Measurements from ENCODE around the gene PGBD1. TPM values are rescaled to one million over a fixed set of nuclear protein-coding genes. Genes with fewer than 3 reads are reported as not detected.
"Not testable (repeated sequence)": the region's sequence is repeated elsewhere in the genome, so short reads cannot be mapped to it uniquely, and the experiment has no call there.

Gene PGBD1
- total RNA-seq, 1 donor from 2014 or later, result 11.4 TPM

- peaks cover 41% of the 10 kb centered on the region for H3K36me3 Mint-ChIP-seq (ENCODE audit: insufficient read depth)
Measured at GRCh38 chr6:28291573-28291972, 10.2 kb downstream of the PGBD1 start.

DNA sequence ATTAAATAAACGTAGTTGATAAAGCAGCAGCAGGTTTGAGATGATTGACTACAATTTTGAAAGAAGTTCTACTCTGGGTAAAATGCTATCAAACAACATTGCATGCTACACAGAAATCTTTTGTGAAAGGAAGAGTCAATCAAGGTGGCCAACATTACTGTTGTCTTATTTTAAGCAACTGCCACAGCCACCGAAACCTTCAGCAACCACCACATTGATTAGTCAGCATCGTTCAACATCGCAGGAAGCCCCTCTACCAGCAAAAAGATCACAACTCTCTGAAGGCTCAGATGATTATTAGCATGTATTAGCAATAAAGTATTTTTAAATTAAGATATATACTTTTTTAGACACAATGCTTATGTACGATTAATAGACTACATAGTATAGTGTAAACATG is 14.0 kb downstream of the PGBD1 start:
- Mint-ChIP-seq H3K36me3 (ENCODE audit: insufficient read depth) (peaks cover 22% of the 10 kb centered on the region), H3K4me3 (ENCODE audit: low read depth) (no peak overlapping the region), H3K27ac (no peak overlapping the region), H3K9me3 (ENCODE audit: low read depth) (peaks cover 12% of the 10 kb centered on the region), H3K27me3 (no peaks in the 10 kb centered on the region), H3K4me1 (ENCODE audit: low read depth) (no peaks in the 10 kb centered on the region)
- TF ChIP-seq, protein P1, sequence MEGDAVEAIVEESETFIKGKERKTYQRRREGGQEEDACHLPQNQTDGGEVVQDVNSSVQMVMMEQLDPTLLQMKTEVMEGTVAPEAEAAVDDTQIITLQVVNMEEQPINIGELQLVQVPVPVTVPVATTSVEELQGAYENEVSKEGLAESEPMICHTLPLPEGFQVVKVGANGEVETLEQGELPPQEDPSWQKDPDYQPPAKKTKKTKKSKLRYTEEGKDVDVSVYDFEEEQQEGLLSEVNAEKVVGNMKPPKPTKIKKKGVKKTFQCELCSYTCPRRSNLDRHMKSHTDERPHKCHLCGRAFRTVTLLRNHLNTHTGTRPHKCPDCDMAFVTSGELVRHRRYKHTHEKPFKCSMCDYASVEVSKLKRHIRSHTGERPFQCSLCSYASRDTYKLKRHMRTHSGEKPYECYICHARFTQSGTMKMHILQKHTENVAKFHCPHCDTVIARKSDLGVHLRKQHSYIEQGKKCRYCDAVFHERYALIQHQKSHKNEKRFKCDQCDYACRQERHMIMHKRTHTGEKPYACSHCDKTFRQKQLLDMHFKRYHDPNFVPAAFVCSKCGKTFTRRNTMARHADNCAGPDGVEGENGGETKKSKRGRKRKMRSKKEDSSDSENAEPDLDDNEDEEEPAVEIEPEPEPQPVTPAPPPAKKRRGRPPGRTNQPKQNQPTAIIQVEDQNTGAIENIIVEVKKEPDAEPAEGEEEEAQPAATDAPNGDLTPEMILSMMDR (IDR thresholded peaks at IDR 0.05; ENCODE audit: unreplicated experiment), result no peak
- no peak for DNase-seq (ENCODE audit: low spot score, unreplicated experiment)

More at GRCh38 chr6:28291573-28291972, 10.2 kb downstream of the PGBD1 start:
- H3K27ac Mint-ChIP-seq, result no peak overlapping the region
- H3K4me1 Mint-ChIP-seq (ENCODE audit: low read depth), result no peaks in the 10 kb centered on the region
- no peak for DNase-seq (ENCODE audit: low spot score, unreplicated experiment)
- no peak overlapping the region for H3K4me3 Mint-ChIP-seq (ENCODE audit: low read depth)
- TF ChIP-seq, protein P1 (IDR thresholded peaks at IDR 0.05; ENCODE audit: unreplicated experiment), result no peak
- peaks cover 12% of the 10 kb centered on the region for H3K9me3 Mint-ChIP-seq (ENCODE audit: low read depth)
- no peaks in the 10 kb centered on the region for H3K27me3 Mint-ChIP-seq

- Mint-ChIP-seq H3K4me3 (ENCODE audit: low read depth) (no peak overlapping the region), H3K27me3 (no peaks in the 10 kb centered on the region), H3K27ac (no peak overlapping the region), H3K4me1 (ENCODE audit: low read depth) (no peaks in the 10 kb centered on the region), H3K9me3 (ENCODE audit: low read depth) (peaks cover 4% of the 10 kb centered on the region), H3K36me3 (ENCODE audit: insufficient read depth) (peaks cover 23% of the 10 kb centered on the region)
- TF ChIP-seq, protein P1 (IDR thresholded peaks at IDR 0.05; ENCODE audit: unreplicated experiment), result no peak
- no peak for DNase-seq (ENCODE audit: low spot score, unreplicated experiment)
Measured at GRCh38 chr6:28296520-28297060, 15.2 kb downstream of the PGBD1 start.

DNA sequence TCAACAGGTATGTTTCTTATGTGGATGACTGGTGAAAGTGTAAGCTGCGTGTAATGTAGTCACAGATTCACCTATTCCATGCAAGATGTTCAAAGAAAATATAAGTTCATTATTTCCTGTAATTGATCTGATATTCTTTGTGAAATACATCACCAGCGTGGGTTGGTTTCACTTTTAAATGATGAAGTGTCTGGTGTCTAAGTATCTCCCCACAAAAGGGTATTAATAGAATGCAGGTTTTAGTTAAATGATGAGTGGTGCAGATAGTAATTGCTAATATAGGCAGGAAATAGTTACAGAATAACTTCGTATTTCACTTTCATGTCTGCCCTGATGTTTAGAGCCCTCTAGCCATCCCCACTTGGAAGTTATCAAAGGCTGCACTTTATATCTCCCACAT is 22.2 kb downstream of the PGBD1 start:
- H3K36me3 Mint-ChIP-seq (ENCODE audit: insufficient read depth), result peaks cover 34% of the 10 kb centered on the region
- peaks cover 23% of the 10 kb centered on the region for H3K9me3 Mint-ChIP-seq (ENCODE audit: low read depth)
- no peak overlapping the region for H3K4me3 Mint-ChIP-seq (ENCODE audit: low read depth)
- no peaks in the 10 kb centered on the region for H3K4me1 Mint-ChIP-seq (ENCODE audit: low read depth)
- H3K27me3 Mint-ChIP-seq, result no peaks in the 10 kb centered on the region
- DNase-seq (ENCODE audit: low spot score, unreplicated experiment), result no peak
- H3K27ac Mint-ChIP-seq, result no peak overlapping the region
- TF ChIP-seq, protein P1 (IDR thresholded peaks at IDR 0.05; ENCODE audit: unreplicated experiment), result no peak

DNA sequence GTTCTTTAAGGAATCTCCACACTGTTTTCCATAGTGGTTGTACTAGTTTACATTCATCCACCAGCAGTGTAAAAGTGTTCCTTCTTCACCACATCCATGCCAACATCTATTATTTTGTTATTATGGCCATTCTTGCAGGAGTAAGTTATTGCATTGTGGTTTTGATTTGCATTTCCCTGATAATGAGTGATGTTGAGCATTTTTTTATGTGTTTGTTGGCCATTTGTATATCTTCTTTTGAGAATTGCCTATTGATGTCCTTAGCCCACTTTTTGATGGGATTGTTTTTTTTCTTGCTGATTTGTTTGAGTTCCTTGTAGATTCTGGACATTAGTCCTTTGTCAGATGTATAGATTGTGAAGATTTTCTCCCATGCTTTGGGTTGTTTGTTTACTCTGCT is 25.0 kb downstream of the PGBD1 start:
- H3K4me1 Mint-ChIP-seq (ENCODE audit: low read depth); DNase-seq (ENCODE audit: low spot score, unreplicated experiment); H3K27me3 Mint-ChIP-seq; H3K27ac Mint-ChIP-seq; H3K4me3 Mint-ChIP-seq (ENCODE audit: low read depth): not testable (repeated sequence)
- peaks cover 40% of the 10 kb centered on the region for H3K9me3 Mint-ChIP-seq (ENCODE audit: low read depth)
- H3K36me3 Mint-ChIP-seq (ENCODE audit: insufficient read depth), result peaks cover 34% of the 10 kb centered on the region

DNA sequence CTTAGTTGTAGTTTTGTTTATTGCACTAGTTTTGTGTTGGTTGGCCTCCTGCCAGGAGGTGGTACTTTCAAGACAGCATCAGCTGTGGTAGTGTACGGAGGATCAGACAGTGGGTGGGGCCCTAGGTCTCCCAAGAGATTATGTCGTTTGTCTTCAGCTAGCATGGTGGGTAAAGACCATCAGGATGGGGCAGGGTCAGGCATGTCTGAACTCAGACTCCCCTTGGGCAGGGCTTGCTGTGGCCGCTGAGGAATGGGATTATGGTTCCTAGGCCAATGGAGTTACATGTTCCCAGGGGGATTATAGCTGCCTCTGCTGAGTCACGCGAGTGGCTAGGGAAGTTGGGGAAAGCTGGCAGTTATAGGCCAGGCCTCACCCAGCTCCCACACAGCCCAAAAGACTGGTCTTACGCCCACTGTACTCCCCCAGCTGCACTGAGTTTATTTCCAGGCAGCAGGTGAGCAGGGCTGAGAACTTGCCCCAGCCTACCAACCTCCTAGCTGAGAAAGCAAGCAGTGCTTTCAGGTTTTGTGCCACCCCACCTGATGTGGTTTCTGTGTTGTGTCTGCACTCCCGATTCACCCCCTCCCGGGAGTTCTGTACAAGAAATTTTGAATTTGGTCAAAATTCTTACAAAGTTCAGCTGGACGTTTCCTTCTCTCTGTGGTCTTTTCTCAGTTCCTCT is 29.9 kb downstream of the PGBD1 start:
- no peak overlapping the region for H3K27ac Mint-ChIP-seq
- H3K27me3 Mint-ChIP-seq, result no peaks in the 10 kb centered on the region
- TF ChIP-seq, protein P1 (IDR thresholded peaks at IDR 0.05; ENCODE audit: unreplicated experiment), result no peak
- H3K36me3 Mint-ChIP-seq (ENCODE audit: insufficient read depth), result peaks cover 32% of the 10 kb centered on the region
- H3K4me3 Mint-ChIP-seq (ENCODE audit: low read depth), result no peak overlapping the region
- peaks cover 46% of the 10 kb centered on the region for H3K9me3 Mint-ChIP-seq (ENCODE audit: low read depth)
- H3K4me1 Mint-ChIP-seq (ENCODE audit: low read depth), result peaks cover 6% of the 10 kb centered on the region
- DNase-seq (ENCODE audit: low spot score, unreplicated experiment), result no peak

Measured in progenitor cell of endocrine pancreas (in vitro differentiated cells).